Endothelial cell (in vitro differentiated cells): ENCODE results near the gene SATL1. TPM values are rescaled to one million over a fixed set of nuclear protein-coding genes. Genes with fewer than 3 reads are reported as not detected.

Source experiments
- DNase-seq: peaks from one replicate; pipeline ENCODE4 v3.0.0; 2021; ENCODE audit warnings: low spot score
- H3K27ac Mint-ChIP-seq: one replicate; pipeline ENCODE4 v1.8.0; 2021; ENCODE audit warnings: mixed read lengths, inconsistent platforms; ENCODE audit not compliant: unreplicated experiment
- H3K27me3 Mint-ChIP-seq: one replicate; pipeline ENCODE4 v1.8.0; 2021; ENCODE audit warnings: mild to moderate bottlenecking, moderate library complexity, mixed read lengths, inconsistent platforms; ENCODE audit not compliant: unreplicated experiment
- H3K36me3 Mint-ChIP-seq: one replicate; pipeline ENCODE4 v1.8.0; 2021; ENCODE audit warnings: mild to moderate bottlenecking, low read depth, mixed read lengths, inconsistent platforms; ENCODE audit not compliant: unreplicated experiment
- H3K4me1 Mint-ChIP-seq: one replicate; pipeline ENCODE4 v1.8.0; 2021; ENCODE audit warnings: mild to moderate bottlenecking, mixed read lengths, inconsistent platforms; ENCODE audit not compliant: unreplicated experiment
- H3K4me3 Mint-ChIP-seq: one replicate; pipeline ENCODE4 v1.8.0; 2021; ENCODE audit warnings: mild to moderate bottlenecking, mixed read lengths, inconsistent platforms; ENCODE audit not compliant: unreplicated experiment
- H3K9me3 Mint-ChIP-seq: one replicate; pipeline ENCODE4 v1.8.0; 2021; ENCODE audit warnings: mixed read lengths, inconsistent platforms; ENCODE audit not compliant: unreplicated experiment
- CTCF ChIP-seq: fragments of 200-600 bp; sonication (generic); IDR thresholded peaks from one replicate; pipeline ENCODE4 v1.5.0; 2021; ENCODE audit warnings: antibody characterized with exemption; ENCODE audit not compliant: unreplicated experiment
- total RNA-seq: library from RNA; stranded (reverse); fragmentation: NEBNext Ultra II Directional; extraction: Animal tissue kit (Norgen Biotek cat#: 25700); gene quantifications from one replicate; pipeline ENCODE4 v1.2.1, GENCODE V29; 2021; ENCODE audit not compliant: unreplicated experiment

Gene SATL1
- total RNA-seq, 1 donor from 2014 or later, result 0.15 TPM

GRCh38 chrX:85203461-85203970 is 40.1 kb downstream of the SATL1 start:
- Mint-ChIP-seq H3K4me1 (no peaks in the 10 kb centered on the region), H3K27me3 (no peaks in the 10 kb centered on the region), H3K27ac (no peak overlapping the region), H3K36me3 (no peaks in the 10 kb centered on the region), H3K4me3 (no peak overlapping the region), H3K9me3 (no peaks in the 10 kb centered on the region)
- no peak for TF ChIP-seq CTCF
- no peak for DNase-seq

- H3K9me3 Mint-ChIP-seq, result no peaks in the 10 kb centered on the region
- H3K27me3 Mint-ChIP-seq, result no peaks in the 10 kb centered on the region
- DNase-seq, result no peak
- no peak for TF ChIP-seq CTCF
- H3K4me1 Mint-ChIP-seq, result no peaks in the 10 kb centered on the region
- no peak overlapping the region for H3K4me3 Mint-ChIP-seq
- H3K36me3 Mint-ChIP-seq, result no peaks in the 10 kb centered on the region
- no peak overlapping the region for H3K27ac Mint-ChIP-seq
Measured at GRCh38 chrX:85196319-85196718, 47.3 kb downstream of the SATL1 start.

- H3K27me3 Mint-ChIP-seq, result no peaks in the 10 kb centered on the region
- no peaks in the 10 kb centered on the region for H3K4me1 Mint-ChIP-seq
- TF ChIP-seq CTCF, result no peak
- DNase-seq, result no peak
- no peak overlapping the region for H3K4me3 Mint-ChIP-seq
- no peaks in the 10 kb centered on the region for H3K36me3 Mint-ChIP-seq
- no peak overlapping the region for H3K27ac Mint-ChIP-seq
- no peaks in the 10 kb centered on the region for H3K9me3 Mint-ChIP-seq
Measured at GRCh38 chrX:85159644-85160043, 83.9 kb downstream of the SATL1 start.

- Mint-ChIP-seq H3K36me3 (no peaks in the 10 kb centered on the region), H3K4me3 (no peak overlapping the region), H3K9me3 (no peaks in the 10 kb centered on the region), H3K27me3 (no peaks in the 10 kb centered on the region), H3K27ac (no peak overlapping the region), H3K4me1 (no peaks in the 10 kb centered on the region)
- DNase-seq, result no peak
- no peak for TF ChIP-seq CTCF
Measured at GRCh38 chrX:85140964-85141363, 102.6 kb downstream of the SATL1 start.

GRCh38 chrX:85139422-85139821 is 104.2 kb downstream of the SATL1 start:
- Mint-ChIP-seq H3K4me1 (no peaks in the 10 kb centered on the region), H3K27me3 (no peaks in the 10 kb centered on the region), H3K36me3 (no peaks in the 10 kb centered on the region), H3K27ac (no peak overlapping the region), H3K9me3 (no peaks in the 10 kb centered on the region), H3K4me3 (no peak overlapping the region)
- no peak for DNase-seq
- TF ChIP-seq CTCF, result no peak
